PC-3 (cell line): Measurements from ENCODE around the gene COL4A1. TPM values are rescaled to one million over a fixed set of nuclear protein-coding genes. Genes with fewer than 3 reads are reported as not detected.

ENCODE experiments used
- ATAC-seq: fragments of 200-7000 bp; cut with Tn5 transposase; 2 replicates; pipeline ENCODE4 v1.9.1; 2020; ENCODE audit warnings: mild to moderate bottlenecking, moderate library complexity
- BruUV-seq: library from RNA; stranded (reverse); fragments of 400-500 nt; replicated peaks from 2 replicates; lab custom pipeline; 2021; lab: Mats Ljungman, UMichigan
- CTCF ChIA-PET: fragments of 300-600 bp; sonication (Branson Sonifier 250); formaldehyde crosslinking; loops from one replicate; lab custom pipeline; 2022; ENCODE audit warnings: antibody characterized with exemption; lab: Charles Lee
- POLR2A ChIA-PET: fragments of 300-600 bp; sonication (Branson Sonifier 250); formaldehyde crosslinking; loops from one replicate; lab custom pipeline; 2022; ENCODE audit warnings: antibody characterized with exemption; ENCODE audit not compliant: unreplicated experiment; lab: Charles Lee
- DNase-seq: peaks from one replicate; pipeline ENCODE4 v3.0.0-alpha.2; 2015
- H2AFZ ChIP-seq: fragments of 300-600 bp; sonication (generic); 2 replicates; pipeline ENCODE4 v1.6.0; 2016; ENCODE audit warnings: antibody characterized with exemption, low read length
- H3F3A ChIP-seq: fragments of 300-600 bp; sonication (generic); one replicate; pipeline ENCODE4 v1.6.0; 2017; ENCODE audit warnings: antibody characterized with exemption, low read length, control low read depth, mild to moderate bottlenecking; ENCODE audit not compliant: unreplicated experiment
- H3K27ac ChIP-seq: fragments of 300-600 bp; sonication (generic); 2 replicates; pipeline ENCODE4 v1.5.1; 2016; ENCODE audit warnings: mild to moderate bottlenecking, low read length
- H3K27me3 ChIP-seq: fragments of 300-600 bp; sonication (generic); 2 replicates; pipeline ENCODE4 v1.6.1; 2016; ENCODE audit warnings: low read length, mixed read lengths
- H3K36me3 ChIP-seq: fragments of 300-600 bp; sonication (generic); 2 replicates; pipeline ENCODE4 v1.6.1; 2016; ENCODE audit warnings: low read depth, mixed run types, low read length, mixed read lengths
- H3K4me1 ChIP-seq: fragments of 300-600 bp; sonication (generic); 2 replicates; pipeline ENCODE4 v1.5.1; 2016; ENCODE audit warnings: low read length; ENCODE audit not compliant: insufficient read depth
- H3K4me2 ChIP-seq: fragments of 300-600 bp; sonication (generic); 2 replicates; pipeline ENCODE4 v1.6.0; 2016; ENCODE audit warnings: low read length
- H3K4me3 ChIP-seq: fragments of 300-600 bp; sonication (generic); 2 replicates; pipeline ENCODE4 v1.5.1; 2016; ENCODE audit warnings: mild to moderate bottlenecking, low read length, mixed read lengths
- H3K79me2 ChIP-seq: fragments of 300-600 bp; sonication (generic); 2 replicates; pipeline ENCODE4 v1.6.1; 2017; ENCODE audit warnings: low read length, mixed read lengths
- H3K9ac ChIP-seq: fragments of 300-600 bp; sonication (generic); 2 replicates; pipeline ENCODE4 v1.6.0; 2016; ENCODE audit warnings: mild to moderate bottlenecking, low read length
- H3K9me2 ChIP-seq: fragments of 300-600 bp; sonication (generic); replicated peaks from 2 replicates; pipeline ENCODE4 v1.6.1; 2016; ENCODE audit warnings: mixed run types, low read length, mixed read lengths
- H3K9me3 ChIP-seq: fragments of 300-600 bp; sonication (generic); 2 replicates; pipeline ENCODE4 v1.6.1; 2016; ENCODE audit warnings: low read length, mixed read lengths
- H4K20me1 ChIP-seq: fragments of 300-600 bp; sonication (generic); 2 replicates; pipeline ENCODE4 v1.6.1; 2016; ENCODE audit warnings: low read length, mixed read lengths
- EZH2 ChIP-seq: fragments of 300-600 bp; sonication (generic); IDR thresholded peaks from one replicate; pipeline ENCODE4 v1.6.1; 2017; ENCODE audit warnings: antibody characterized with exemption, mild to moderate bottlenecking, low read length; ENCODE audit not compliant: unreplicated experiment
- EZH2phosphoT487 ChIP-seq: fragments of 300-600 bp; sonication (generic); IDR thresholded peaks from 2 replicates; pipeline ENCODE4 v1.6.1; 2018; ENCODE audit warnings: mild to moderate bottlenecking, antibody characterized with exemption, low read length, borderline replicate concordance
- intact Hi-C: fragments of 100-400 bp; cut with micrococcal nuclease; formaldehyde crosslinking; loops from 2 replicates; pipeline ENCODE4 v1.9.0; 2023
- total RNA-seq: library from RNA; depleted of rRNA; stranded (reverse); fragments of >200 nt; gene quantifications from 2 replicates; pipeline ENCODE4 v1.2.3, GENCODE V29; 2014
- TF ChIP-seq, protein P1 (sequence below): fragments of 300-600 bp; sonication (generic); conservative IDR thresholded peaks from 2 replicates; pipeline ENCODE4 v1.5.1; 2017; ENCODE audit warnings: antibody characterized with exemption, low read depth, mild to moderate bottlenecking, low read length

Gene COL4A1
- total RNA-seq, 1 experiment from 2014 or later, result 48.7 TPM

DNA sequence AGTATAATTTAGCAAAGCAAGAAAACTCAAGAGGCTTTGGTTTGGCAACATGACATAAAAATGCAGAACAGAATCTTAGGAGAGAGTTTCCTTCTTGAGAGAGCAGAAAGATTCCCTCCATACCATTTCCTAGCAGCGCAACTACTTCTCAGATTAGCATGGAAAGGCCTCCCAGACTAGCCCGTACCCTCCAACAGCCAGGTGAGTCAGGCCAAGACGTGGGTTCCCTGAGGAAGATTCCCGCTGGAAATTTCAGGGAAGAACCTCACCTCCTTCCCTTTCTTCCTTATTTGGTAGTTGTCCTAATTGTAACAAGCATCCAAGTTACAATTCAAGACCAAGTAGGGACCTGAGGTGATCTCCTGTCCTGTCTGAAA is 12.4 kb upstream of the COL4A1 start:
- Histone ChIP-seq H4K20me1 (0 out of 2 replicates have a peak, but pooled peaks cover 3% of the 10 kb centered on the region), H3K4me3 (no peak overlapping the region; the same call in 1 of the 2 replicates), H3K9ac (peak overlapping the region; percentile 59; the same call in 1 of the 2 replicates), H3K9me3 (no peaks in the 10 kb centered on the region), H3K79me2 (peaks cover 37% of the 10 kb centered on the region), H3K4me2 (peak overlapping the region; percentile 79), H3K4me1 (peaks cover 37% of the 10 kb centered on the region), H3K9me2 (no peaks in the 10 kb centered on the region), H3F3A (no peaks in the 10 kb centered on the region), H2AFZ (no peak overlapping the region), H3K36me3 (no peaks in the 10 kb centered on the region), H3K27me3 (no peaks in the 10 kb centered on the region), H3K27ac (peak overlapping the region; percentile 88)
- TF ChIP-seq EZH2 (no peak), EZH2phosphoT487 (no peak)
- TF ChIP-seq, protein P1, sequence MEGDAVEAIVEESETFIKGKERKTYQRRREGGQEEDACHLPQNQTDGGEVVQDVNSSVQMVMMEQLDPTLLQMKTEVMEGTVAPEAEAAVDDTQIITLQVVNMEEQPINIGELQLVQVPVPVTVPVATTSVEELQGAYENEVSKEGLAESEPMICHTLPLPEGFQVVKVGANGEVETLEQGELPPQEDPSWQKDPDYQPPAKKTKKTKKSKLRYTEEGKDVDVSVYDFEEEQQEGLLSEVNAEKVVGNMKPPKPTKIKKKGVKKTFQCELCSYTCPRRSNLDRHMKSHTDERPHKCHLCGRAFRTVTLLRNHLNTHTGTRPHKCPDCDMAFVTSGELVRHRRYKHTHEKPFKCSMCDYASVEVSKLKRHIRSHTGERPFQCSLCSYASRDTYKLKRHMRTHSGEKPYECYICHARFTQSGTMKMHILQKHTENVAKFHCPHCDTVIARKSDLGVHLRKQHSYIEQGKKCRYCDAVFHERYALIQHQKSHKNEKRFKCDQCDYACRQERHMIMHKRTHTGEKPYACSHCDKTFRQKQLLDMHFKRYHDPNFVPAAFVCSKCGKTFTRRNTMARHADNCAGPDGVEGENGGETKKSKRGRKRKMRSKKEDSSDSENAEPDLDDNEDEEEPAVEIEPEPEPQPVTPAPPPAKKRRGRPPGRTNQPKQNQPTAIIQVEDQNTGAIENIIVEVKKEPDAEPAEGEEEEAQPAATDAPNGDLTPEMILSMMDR, result no peak
- POLR2A ChIA-PET, result interaction anchor here (0.5 to 0.7 kb wide), 4 partner anchors 24 to 393 kb away, joined by 3 to 10 read pairs (median 4); partner anchors contain the start of gene RAB20
- intact Hi-C loops, result no loop called here
- DNase-seq (no peak), ATAC-seq (no peak)
- CTCF ChIA-PET, result interaction anchor here (0.9 kb wide), 1 partner anchor 28 kb away, joined by 3 read pairs; no protein-coding TSS in a partner anchor
- no TSS peak for BruUV-seq

DNA sequence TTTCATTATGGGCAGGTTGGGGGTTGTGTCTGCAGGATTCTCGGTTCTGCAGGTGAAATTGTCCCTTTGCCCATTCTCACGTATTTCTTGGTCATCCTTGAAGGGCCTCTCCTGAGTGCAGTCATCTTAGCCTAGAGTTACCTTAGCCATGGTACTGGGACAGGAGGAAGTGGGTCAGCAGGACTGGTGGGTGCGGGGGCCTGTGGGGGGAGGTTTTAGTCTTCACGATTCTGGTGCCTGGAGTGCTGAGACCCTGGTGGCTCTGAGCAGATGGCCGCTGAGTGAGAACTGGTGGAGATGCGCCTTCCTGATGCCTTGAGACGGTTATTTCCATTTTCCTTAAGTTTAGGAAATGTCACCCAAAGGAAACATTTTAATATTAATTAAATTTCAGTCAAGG is 12.0 kb upstream of the COL4A1 start:
- ChIA-PET POLR2A (no interaction called here), CTCF (no interaction called here)
- Histone ChIP-seq H3K79me2 (peaks cover 37% of the 10 kb centered on the region), H3K4me1 (peaks cover 35% of the 10 kb centered on the region), H3K27ac (peak overlapping the region; percentile 88), H2AFZ (no peak overlapping the region), H3K9me2 (no peaks in the 10 kb centered on the region), H3K27me3 (no peaks in the 10 kb centered on the region), H3F3A (no peaks in the 10 kb centered on the region), H3K36me3 (no peaks in the 10 kb centered on the region), H4K20me1 (no peaks in the 10 kb centered on the region), H3K9ac (no peak overlapping the region), H3K4me2 (0 out of 2 replicates have a peak overlapping the region, but pooled peaks have one; percentile 79), H3K9me3 (no peaks in the 10 kb centered on the region), H3K4me3 (no peak overlapping the region)
- BruUV-seq, result no TSS peak
- intact Hi-C loops, result no loop called here
- TF ChIP-seq, protein P1, result no peak
- TF ChIP-seq EZH2phosphoT487, result no peak
- TF ChIP-seq EZH2, result no peak
- ATAC-seq (no peak), DNase-seq (no peak)

DNA sequence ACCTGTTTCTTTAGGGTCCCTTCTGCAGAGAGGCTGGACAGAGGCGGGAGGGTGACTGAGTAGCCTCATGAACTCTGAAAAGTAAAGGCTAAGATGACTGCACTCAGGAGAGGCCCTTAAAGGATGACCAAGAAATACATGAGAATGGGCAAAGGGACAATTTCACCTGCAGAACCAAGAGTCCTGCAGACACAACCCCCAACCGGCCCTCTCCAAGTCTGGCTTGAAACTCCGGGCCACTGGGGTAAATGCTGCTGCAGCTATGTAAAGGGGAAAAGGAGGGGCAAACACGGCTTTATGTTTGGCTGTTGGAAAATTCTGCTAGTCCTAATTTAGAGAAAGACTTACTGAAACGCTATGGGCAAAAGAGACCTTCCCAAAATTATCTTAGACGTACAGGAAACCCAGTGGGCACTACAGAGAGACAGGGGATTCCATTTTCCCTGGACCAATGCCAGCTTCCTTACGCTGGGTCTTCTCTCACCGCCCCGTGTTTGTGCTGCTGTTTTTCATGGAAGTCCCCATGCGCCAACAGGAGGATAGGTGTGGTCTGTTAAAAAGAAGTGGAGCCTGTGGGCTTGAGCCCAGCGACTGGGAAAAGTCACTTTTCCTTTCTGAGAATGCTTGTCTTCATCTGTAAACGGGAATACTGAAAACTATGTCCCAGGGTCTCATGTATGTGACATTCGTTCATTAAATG is 10.7 kb upstream of the COL4A1 start:
- Histone ChIP-seq H3K4me2 (no peak overlapping the region), H3K27me3 (no peaks in the 10 kb centered on the region), H3K36me3 (no peaks in the 10 kb centered on the region), H4K20me1 (no peaks in the 10 kb centered on the region), H3F3A (no peaks in the 10 kb centered on the region), H3K27ac (no peak overlapping the region), H3K4me1 (peaks cover 28% of the 10 kb centered on the region), H3K79me2 (peaks cover 37% of the 10 kb centered on the region), H3K9ac (no peak overlapping the region), H2AFZ (no peak overlapping the region), H3K9me2 (no peaks in the 10 kb centered on the region), H3K9me3 (no peaks in the 10 kb centered on the region), H3K4me3 (no peak overlapping the region)
- TF ChIP-seq EZH2 (no peak), EZH2phosphoT487 (no peak)
- TF ChIP-seq, protein P1, result no peak
- no peak for ATAC-seq
- intact Hi-C loops, result no loop called here
- ChIA-PET CTCF (no interaction called here), POLR2A (no interaction called here)
- no TSS peak for BruUV-seq
- no peak for DNase-seq
